Rectal smooth muscle tissue (tissue), 1 donor: ENCODE results near the gene MGRN1.

ENCODE experiments used
- H3K27ac ChIP-seq: one replicate; pipeline ENCODE4 v1.7.0; 2013; ENCODE audit warnings: low read depth, low read length, inconsistent platforms
- H3K27me3 ChIP-seq: one replicate; pipeline ENCODE4 v1.7.0; 2013; ENCODE audit warnings: low read length; ENCODE audit not compliant: control insufficient read depth, insufficient read depth
- H3K36me3 ChIP-seq: one replicate; pipeline ENCODE4 v1.7.0; 2013; ENCODE audit warnings: low read length; ENCODE audit not compliant: control insufficient read depth, insufficient read depth
- H3K4me1 ChIP-seq: one replicate; pipeline ENCODE4 v1.7.0; 2013; ENCODE audit warnings: low read length; ENCODE audit not compliant: control insufficient read depth, insufficient read depth
- H3K4me3 ChIP-seq: one replicate; pipeline ENCODE4 v1.7.0; 2013; ENCODE audit warnings: low read length
- H3K9ac ChIP-seq: one replicate; pipeline ENCODE4 v1.7.0; 2013; ENCODE audit warnings: low read length

The MGRN1 gene

GRCh38 chr16:4609200-4610010, 15.2 kb upstream of the MGRN1 start:
- no peak overlapping the region for H3K4me3 ChIP-seq
- H3K4me1 ChIP-seq, result peaks cover 12% of the 10 kb centered on the region
- no peak overlapping the region for H3K27ac ChIP-seq
- H3K27me3 ChIP-seq, result no peaks in the 10 kb centered on the region
- peaks cover 2% of the 10 kb centered on the region for H3K36me3 ChIP-seq
- no peak overlapping the region for H3K9ac ChIP-seq

GRCh38 chr16:4610011-4611005, 14.3 kb upstream of the MGRN1 start:
- H3K27me3 ChIP-seq, result no peaks in the 10 kb centered on the region
- H3K9ac ChIP-seq, result no peak overlapping the region
- H3K27ac ChIP-seq, result no peak overlapping the region
- peaks cover 2% of the 10 kb centered on the region for H3K36me3 ChIP-seq
- peaks cover 15% of the 10 kb centered on the region for H3K4me1 ChIP-seq
- no peak overlapping the region for H3K4me3 ChIP-seq

- H3K4me1 ChIP-seq, result peaks cover 21% of the 10 kb centered on the region
- H3K27ac ChIP-seq, result no peak overlapping the region
- peak overlapping the region; percentile 19 for H3K4me3 ChIP-seq
- no peak overlapping the region for H3K9ac ChIP-seq
- peaks cover 2% of the 10 kb centered on the region for H3K36me3 ChIP-seq
- no peaks in the 10 kb centered on the region for H3K27me3 ChIP-seq
Observed at GRCh38 chr16:4611337-4612021, 13.1 kb upstream of the MGRN1 start.

- peak overlapping the region; percentile 14 for H3K27ac ChIP-seq
- H3K4me3 ChIP-seq, result peak overlapping the region; percentile 94
- H3K27me3 ChIP-seq, result no peaks in the 10 kb centered on the region
- H3K36me3 ChIP-seq, result peaks cover 2% of the 10 kb centered on the region
- H3K4me1 ChIP-seq, result peaks cover 21% of the 10 kb centered on the region
- H3K9ac ChIP-seq, result no peak overlapping the region
Observed at GRCh38 chr16:4612474-4612931, 12.1 kb upstream of the MGRN1 start.

GRCh38 chr16:4612977-4613635, 11.5 kb upstream of the MGRN1 start:
- H3K4me3 ChIP-seq, result peak overlapping the region; percentile 94
- H3K4me1 ChIP-seq, result peaks cover 21% of the 10 kb centered on the region
- peak overlapping the region; percentile 95 for H3K27ac ChIP-seq
- H3K36me3 ChIP-seq, result peaks cover 2% of the 10 kb centered on the region
- no peaks in the 10 kb centered on the region for H3K27me3 ChIP-seq
- peak overlapping the region; percentile 77 for H3K9ac ChIP-seq

GRCh38 chr16:4613636-4614570, 10.7 kb upstream of the MGRN1 start:
- Histone ChIP-seq H3K9ac (peak overlapping the region; percentile 77), H3K27ac (peak overlapping the region; percentile 95), H3K36me3 (no peaks in the 10 kb centered on the region), H3K4me1 (peaks cover 21% of the 10 kb centered on the region), H3K27me3 (no peaks in the 10 kb centered on the region), H3K4me3 (peak overlapping the region; percentile 94)

GRCh38 chr16:4614571-4615383, 9.8 kb upstream of the MGRN1 start, which contains the start of gene UBALD1:
TSS of gene UBALD1 (minus strand) at chr16:4614888. CDS start at chr16:4614797, 91 bp downstream.
- Histone ChIP-seq H3K27me3 (no peaks in the 10 kb centered on the region), H3K36me3 (no peaks in the 10 kb centered on the region), H3K9ac (peak within 1 kb of the TSS; percentile 77), H3K27ac (peak within 1 kb of the TSS; percentile 95), H3K4me3 (peak within 1 kb of the TSS; percentile 94), H3K4me1 (peaks cover 21% of the 10 kb centered on the region)

GRCh38 chr16:4615384-4616046, 9.1 kb upstream of the MGRN1 start:
- peaks cover 21% of the 10 kb centered on the region for H3K4me1 ChIP-seq
- H3K9ac ChIP-seq, result peak overlapping the region; percentile 53
- H3K4me3 ChIP-seq, result peak overlapping the region; percentile 94

GRCh38 chr16:4616047-4616811, 8.4 kb upstream of the MGRN1 start:
- peaks cover 20% of the 10 kb centered on the region for H3K4me1 ChIP-seq

More at GRCh38 chr16:4615384-4616046, 9.1 kb upstream of the MGRN1 start:
- Histone ChIP-seq H3K36me3 (no peaks in the 10 kb centered on the region), H3K27ac (peak overlapping the region; percentile 95), H3K27me3 (no peaks in the 10 kb centered on the region)

More at GRCh38 chr16:4616047-4616811, 8.4 kb upstream of the MGRN1 start:
- Histone ChIP-seq H3K27me3 (no peaks in the 10 kb centered on the region), H3K4me3 (peak overlapping the region; percentile 94), H3K27ac (peak overlapping the region; percentile 99), H3K36me3 (no peaks in the 10 kb centered on the region), H3K9ac (peak overlapping the region; percentile 84)
